GM12878 (cell line): ENCODE measurements around the gene SSBP2.

Experiments
- HDAC6 ChIP-seq: fragments of 200-600 bp; sonication (generic); IDR thresholded peaks from one replicate; pipeline ENCODE4 v1.8.0; 2017; ENCODE audit warnings: antibody characterized with exemption; ENCODE audit not compliant: unreplicated experiment
- TF ChIP-seq, protein P1 (sequence below): IDR thresholded peaks from 2 replicates; pipeline ENCODE4 v1.6.1; 2012; ENCODE audit warnings: mild to moderate bottlenecking, low read depth, low read length

DNA sequence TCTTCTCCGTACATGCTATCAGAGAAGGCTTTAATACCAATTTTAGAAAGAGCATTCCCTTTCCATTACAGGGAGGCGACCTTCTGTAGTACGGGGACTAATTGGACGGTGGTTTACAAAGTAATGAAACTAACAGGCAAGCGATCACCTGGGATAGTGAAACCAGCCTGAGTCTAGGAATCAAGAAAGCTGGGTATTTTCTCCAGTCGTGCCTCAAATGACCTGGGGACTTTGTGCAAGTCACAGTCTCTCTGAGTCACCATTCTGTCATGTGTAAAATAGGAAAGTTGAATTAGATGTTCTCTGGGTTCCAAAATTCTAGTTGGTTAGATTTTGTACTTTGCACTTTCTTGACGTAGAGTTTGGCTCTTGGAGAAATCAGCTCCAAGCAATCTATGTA, 22.7 kb upstream of the SSBP2 start:
- no peak for TF ChIP-seq HDAC6
- TF ChIP-seq, protein P1, sequence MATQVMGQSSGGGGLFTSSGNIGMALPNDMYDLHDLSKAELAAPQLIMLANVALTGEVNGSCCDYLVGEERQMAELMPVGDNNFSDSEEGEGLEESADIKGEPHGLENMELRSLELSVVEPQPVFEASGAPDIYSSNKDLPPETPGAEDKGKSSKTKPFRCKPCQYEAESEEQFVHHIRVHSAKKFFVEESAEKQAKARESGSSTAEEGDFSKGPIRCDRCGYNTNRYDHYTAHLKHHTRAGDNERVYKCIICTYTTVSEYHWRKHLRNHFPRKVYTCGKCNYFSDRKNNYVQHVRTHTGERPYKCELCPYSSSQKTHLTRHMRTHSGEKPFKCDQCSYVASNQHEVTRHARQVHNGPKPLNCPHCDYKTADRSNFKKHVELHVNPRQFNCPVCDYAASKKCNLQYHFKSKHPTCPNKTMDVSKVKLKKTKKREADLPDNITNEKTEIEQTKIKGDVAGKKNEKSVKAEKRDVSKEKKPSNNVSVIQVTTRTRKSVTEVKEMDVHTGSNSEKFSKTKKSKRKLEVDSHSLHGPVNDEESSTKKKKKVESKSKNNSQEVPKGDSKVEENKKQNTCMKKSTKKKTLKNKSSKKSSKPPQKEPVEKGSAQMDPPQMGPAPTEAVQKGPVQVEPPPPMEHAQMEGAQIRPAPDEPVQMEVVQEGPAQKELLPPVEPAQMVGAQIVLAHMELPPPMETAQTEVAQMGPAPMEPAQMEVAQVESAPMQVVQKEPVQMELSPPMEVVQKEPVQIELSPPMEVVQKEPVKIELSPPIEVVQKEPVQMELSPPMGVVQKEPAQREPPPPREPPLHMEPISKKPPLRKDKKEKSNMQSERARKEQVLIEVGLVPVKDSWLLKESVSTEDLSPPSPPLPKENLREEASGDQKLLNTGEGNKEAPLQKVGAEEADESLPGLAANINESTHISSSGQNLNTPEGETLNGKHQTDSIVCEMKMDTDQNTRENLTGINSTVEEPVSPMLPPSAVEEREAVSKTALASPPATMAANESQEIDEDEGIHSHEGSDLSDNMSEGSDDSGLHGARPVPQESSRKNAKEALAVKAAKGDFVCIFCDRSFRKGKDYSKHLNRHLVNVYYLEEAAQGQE = no peak
